Natural killer cell (primary cell): ENCODE data around the gene KRT72. TPM values are rescaled to one million over a fixed set of nuclear protein-coding genes. Genes with fewer than 3 reads are reported as not detected.

ENCODE experiments used
- ATAC-seq, 3 donors: fragments of 150-1000 bp in 2 of 3; fragments of 200-7000 bp in 1 of 3; cut with Tn5 transposase; 1 replicate in 1 of 3; 2 replicates in 2 of 3; pipeline ENCODE4 v1.10.0; 2021; ENCODE audit warnings: mild to moderate bottlenecking in 2 of 3, moderate library complexity in 2 of 3
- DNase-seq, 2 donors: peaks; one replicate each; pipeline versions ENCODE4 v3.0.0 to v3.0.0-alpha.2; 2013 to 2021; ENCODE audit warnings: mixed read lengths in 1 of 2
- H3K27ac ChIP-seq: one replicate; pipeline ENCODE4 v1.5.1; 2013; ENCODE audit warnings: mild to moderate bottlenecking, low read length
- H3K27me3 ChIP-seq: one replicate; pipeline ENCODE4 v1.6.1; 2013; ENCODE audit warnings: low read length; ENCODE audit not compliant: control insufficient read depth, insufficient read depth
- H3K36me3 ChIP-seq: one replicate; pipeline ENCODE4 v1.6.1; 2013; ENCODE audit warnings: low read length; ENCODE audit not compliant: control insufficient read depth, insufficient read depth
- H3K4me1 ChIP-seq: one replicate; pipeline ENCODE4 v1.6.1; 2013; ENCODE audit warnings: low read length; ENCODE audit not compliant: control insufficient read depth, insufficient read depth
- H3K4me3 ChIP-seq: one replicate; pipeline ENCODE4 v1.5.1; 2013; ENCODE audit warnings: low read length
- H3K9me3 ChIP-seq: one replicate; pipeline ENCODE4 v1.6.1; 2013; ENCODE audit warnings: low read length; ENCODE audit not compliant: control insufficient read depth, insufficient read depth
- H3K27ac Mint-ChIP-seq, 2 donors: one replicate each; pipeline ENCODE4 v1.8.0; 2022; ENCODE audit warnings: mild to moderate bottlenecking in 2 of 2, mixed read lengths in 2 of 2, moderate library complexity in 1 of 2
- H3K27me3 Mint-ChIP-seq, 2 donors: one replicate each; pipeline ENCODE4 v1.8.0; 2022; ENCODE audit warnings: low read depth in 2 of 2, mixed read lengths in 2 of 2
- H3K36me3 Mint-ChIP-seq: one replicate; pipeline ENCODE4 v1.8.0; 2022; ENCODE audit warnings: mixed read lengths
- H3K4me1 Mint-ChIP-seq, 2 donors: one replicate each; pipeline ENCODE4 v1.8.0; 2022; ENCODE audit warnings: mixed read lengths in 2 of 2
- H3K4me3 Mint-ChIP-seq: one replicate; pipeline ENCODE4 v1.8.0; 2022; ENCODE audit warnings: mild to moderate bottlenecking, moderate library complexity, mixed read lengths
- H3K9me3 Mint-ChIP-seq, 2 donors: one replicate each; pipeline ENCODE4 v1.8.0; 2022; ENCODE audit warnings: mixed read lengths in 2 of 2
- WGBS: methylation state at CpG from one replicate; pipeline ENCODE4 v1.1.7; 2013; ENCODE audit warnings: missing lambda C conversion rate; ENCODE audit not compliant: insufficient coverage; 5-methylcytosine and 5-hydroxymethylcytosine counted together
- intact Hi-C: fragments of 100-400 bp; cut with micrococcal nuclease; formaldehyde crosslinking; loops from one replicate; pipeline ENCODE4 v1.14.2; 2022
- total RNA-seq, 4 donors: library from RNA; stranded (reverse); fragments of 120-200 nt in 1 of 4; gene quantifications; one replicate each; pipeline versions ENCODE4 v1.2.3 to v1.2.4, GENCODE V29; 2013 to 2022
- TF ChIP-seq, protein P1 (sequence below): fragments of 200-600 bp; IDR thresholded peaks from one replicate; pipeline ENCODE4 v1.8.0; 2022; ENCODE audit warnings: antibody characterized with exemption

KRT72 gene
- total RNA-seq, 3 donors from 2014 or later (not counting 1 experiment from before 2014, with no cell fraction given): 21.9 to 136 (median 38.0) TPM

DNA sequence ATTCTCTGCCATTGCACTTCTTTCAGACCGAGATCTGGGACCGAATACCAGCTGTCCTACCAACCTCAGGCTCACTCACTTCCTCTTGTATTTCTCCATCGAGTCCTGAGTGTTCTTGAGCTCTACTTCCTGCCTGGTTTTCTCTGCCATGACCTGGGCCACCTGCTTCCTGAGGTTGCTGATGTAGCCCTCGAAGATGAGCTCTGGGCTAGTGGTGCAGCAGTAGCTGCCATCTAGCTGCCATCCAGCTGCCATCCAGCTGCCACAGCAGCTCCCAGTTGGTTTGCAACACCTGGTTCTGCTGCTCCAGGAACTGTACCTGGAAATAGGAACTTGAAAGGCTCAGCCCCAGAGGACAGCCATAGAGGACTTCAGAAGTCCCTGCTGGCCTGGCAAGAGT lies 32.1 kb upstream of the KRT72 start:
- H3K27ac Mint-ChIP-seq: no peak overlapping the region
- intact Hi-C loops: loop anchor here (5.0 kb wide), 1 partner anchor 46 kb away; no protein-coding TSS in a partner anchor
- ATAC-seq: no peak
- Histone ChIP-seq H3K27me3 (no peaks in the 10 kb centered on the region), H3K36me3 (no peaks in the 10 kb centered on the region), H3K4me3 (no peak overlapping the region), H3K9me3 (no peaks in the 10 kb centered on the region), H3K4me1 (peaks cover 45% of the 10 kb centered on the region), H3K27ac (no peak overlapping the region)
- no peaks in the 10 kb centered on the region for H3K36me3 Mint-ChIP-seq
- no peaks in the 10 kb centered on the region for H3K27me3 Mint-ChIP-seq
- H3K4me3 Mint-ChIP-seq: no peak overlapping the region
- TF ChIP-seq, protein P1, sequence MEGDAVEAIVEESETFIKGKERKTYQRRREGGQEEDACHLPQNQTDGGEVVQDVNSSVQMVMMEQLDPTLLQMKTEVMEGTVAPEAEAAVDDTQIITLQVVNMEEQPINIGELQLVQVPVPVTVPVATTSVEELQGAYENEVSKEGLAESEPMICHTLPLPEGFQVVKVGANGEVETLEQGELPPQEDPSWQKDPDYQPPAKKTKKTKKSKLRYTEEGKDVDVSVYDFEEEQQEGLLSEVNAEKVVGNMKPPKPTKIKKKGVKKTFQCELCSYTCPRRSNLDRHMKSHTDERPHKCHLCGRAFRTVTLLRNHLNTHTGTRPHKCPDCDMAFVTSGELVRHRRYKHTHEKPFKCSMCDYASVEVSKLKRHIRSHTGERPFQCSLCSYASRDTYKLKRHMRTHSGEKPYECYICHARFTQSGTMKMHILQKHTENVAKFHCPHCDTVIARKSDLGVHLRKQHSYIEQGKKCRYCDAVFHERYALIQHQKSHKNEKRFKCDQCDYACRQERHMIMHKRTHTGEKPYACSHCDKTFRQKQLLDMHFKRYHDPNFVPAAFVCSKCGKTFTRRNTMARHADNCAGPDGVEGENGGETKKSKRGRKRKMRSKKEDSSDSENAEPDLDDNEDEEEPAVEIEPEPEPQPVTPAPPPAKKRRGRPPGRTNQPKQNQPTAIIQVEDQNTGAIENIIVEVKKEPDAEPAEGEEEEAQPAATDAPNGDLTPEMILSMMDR: no peak
- WGBS: 4% methylated on average over 4 of the region's 4 CpGs
- DNase-seq: peak in 1 of 2 donors; percentile 52
- peaks cover 82 to 84% of the 10 kb centered on the region in 2 donors for H3K4me1 Mint-ChIP-seq
- no peaks in the 10 kb centered on the region for H3K9me3 Mint-ChIP-seq

DNA sequence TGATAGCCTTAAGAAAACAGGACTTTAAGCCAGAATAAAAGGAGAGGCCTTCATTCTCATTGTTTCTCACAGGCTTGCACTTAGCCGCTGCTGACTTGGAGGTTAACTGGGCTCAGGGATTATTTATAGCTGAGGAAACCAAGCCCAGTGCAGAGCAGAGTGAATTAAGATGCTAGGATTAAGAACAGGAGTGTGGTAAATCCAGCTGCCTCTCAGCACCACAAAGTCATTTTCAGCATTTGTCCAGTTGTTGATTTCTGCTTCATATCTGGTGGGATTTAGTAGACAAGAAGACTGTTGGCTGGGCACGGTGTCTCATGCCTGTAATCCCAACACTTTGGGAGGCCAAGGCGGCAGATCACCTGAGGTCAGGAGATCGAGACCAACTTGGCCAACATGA lies 31.4 kb upstream of the KRT72 start:
- no peak overlapping the region for H3K4me3 Mint-ChIP-seq
- DNase-seq: no peak
- H3K4me1 Mint-ChIP-seq: peaks cover 89% of the 10 kb centered on the region in 2 donors
- peaks cover 45% of the 10 kb centered on the region for H3K4me1 ChIP-seq
- TF ChIP-seq, protein P1: no peak
- H3K27me3 Mint-ChIP-seq: no peaks in the 10 kb centered on the region
- H3K4me3 ChIP-seq: no peak overlapping the region
- H3K27ac ChIP-seq: no peak overlapping the region
- no peaks in the 10 kb centered on the region for H3K9me3 Mint-ChIP-seq
- H3K9me3 ChIP-seq: no peaks in the 10 kb centered on the region
- H3K27ac Mint-ChIP-seq: no peak overlapping the region
- 85% methylated on average over 4 of the region's 4 CpGs for WGBS
- ATAC-seq: no peak
- intact Hi-C loops: loop anchor here (5.0 kb wide), 1 partner anchor 45 kb away; no protein-coding TSS in a partner anchor
- no peaks in the 10 kb centered on the region for H3K36me3 ChIP-seq
- H3K27me3 ChIP-seq: no peaks in the 10 kb centered on the region
- no peaks in the 10 kb centered on the region for H3K36me3 Mint-ChIP-seq

GRCh38 chr12:52631676-52632459 lies 30.6 kb upstream of the KRT72 start:
- DNase-seq: no peak
- Histone ChIP-seq H3K27me3 (no peaks in the 10 kb centered on the region), H3K4me3 (no peak overlapping the region), H3K27ac (no peak overlapping the region), H3K9me3 (no peaks in the 10 kb centered on the region), H3K4me1 (peaks cover 39% of the 10 kb centered on the region), H3K36me3 (no peaks in the 10 kb centered on the region)
- peak overlapping the region; percentile 94 for H3K4me3 Mint-ChIP-seq
- intact Hi-C loops: loop anchor here (5.0 kb wide), 1 partner anchor 45 kb away; no protein-coding TSS in a partner anchor
- H3K4me1 Mint-ChIP-seq: peaks cover 89 to 91% of the 10 kb centered on the region in 2 donors
- peak overlapping the region in 1 of 2 donors; percentile 84 for H3K27ac Mint-ChIP-seq
- H3K27me3 Mint-ChIP-seq: no peaks in the 10 kb centered on the region
- TF ChIP-seq, protein P1: no peak
- ATAC-seq: no peak
- no peaks in the 10 kb centered on the region for H3K9me3 Mint-ChIP-seq
- 83% methylated on average over 6 of the region's 6 CpGs for WGBS
- H3K36me3 Mint-ChIP-seq: no peaks in the 10 kb centered on the region
